ENCODE measurements around the gene ATXN1.
"Not testable (repeated sequence)": the region's sequence is repeated elsewhere in the genome, so short reads cannot be mapped to it uniquely, and the experiment has no call there.

- TF ChIP-seq SREBF2 (IDR thresholded peaks at IDR 0.05); CTCF (IDR thresholded peaks at IDR 0.05); ZFP36 (IDR thresholded peaks at IDR 0.05; ENCODE audit: borderline replicate concordance, partially characterized antibody); POLR2A (IDR thresholded peaks at IDR 0.05; ENCODE audit: low read length); SMC3 (IDR thresholded peaks at IDR 0.05); RFX5 (IDR thresholded peaks at IDR 0.05); PBX3 (IDR thresholded peaks at IDR 0.05); ESRRA (IDR thresholded peaks at IDR 0.05; ENCODE audit: borderline replicate concordance, low read length): not testable (repeated sequence)
Observed at GRCh38 chr6:16706491-16706890, 54.8 kb downstream of the ATXN1 start.
